Measurements from ENCODE around the gene PACSIN2.

Gene PACSIN2

DNA sequence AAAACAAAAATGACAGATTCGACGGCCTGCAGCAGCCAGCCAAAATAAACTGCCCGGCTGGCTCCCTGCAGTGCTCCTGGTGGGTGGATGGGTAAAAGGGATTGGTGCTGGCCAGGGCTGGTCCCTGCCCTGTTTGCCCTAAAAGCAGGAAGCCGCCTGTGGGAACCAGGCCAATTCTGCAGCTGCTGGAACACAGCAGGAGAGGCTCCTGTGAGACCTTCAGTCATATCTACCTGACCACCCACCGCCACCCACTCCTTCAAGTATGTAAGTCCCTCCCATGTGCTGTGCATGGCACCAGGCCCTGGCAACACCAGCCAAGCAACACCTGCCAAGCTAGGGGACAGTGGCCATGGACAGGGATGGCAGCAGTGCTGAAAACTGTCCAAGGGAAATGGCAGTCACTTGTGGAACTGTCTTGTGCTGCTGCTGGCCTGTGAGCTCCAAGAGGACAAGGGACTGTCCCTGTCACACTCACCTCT lies 109.2 kb downstream of the PACSIN2 start:
- DNase-seq (ENCODE audit: low spot score): no peak

DNA sequence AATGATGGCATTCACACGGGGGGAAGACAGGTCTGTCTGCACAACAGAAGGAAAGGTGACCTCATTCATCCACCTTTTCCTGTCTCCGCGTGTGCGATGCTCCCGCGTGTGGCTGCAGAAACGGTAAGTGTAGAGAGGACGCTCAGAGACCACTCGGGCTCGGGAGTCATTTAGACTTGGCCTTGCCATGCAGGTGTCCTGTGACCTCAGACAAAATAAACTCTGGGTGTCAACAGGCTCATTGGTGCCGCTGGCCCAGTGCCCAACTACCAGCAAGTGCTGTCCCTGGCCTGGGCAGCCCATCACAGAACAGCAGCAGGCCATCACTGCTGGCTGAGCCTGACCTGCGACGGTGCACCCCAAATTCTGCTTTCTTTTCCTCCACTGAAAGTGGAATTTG lies 109.7 kb downstream of the PACSIN2 start:
- no peak for DNase-seq (ENCODE audit: low spot score)

DNA sequence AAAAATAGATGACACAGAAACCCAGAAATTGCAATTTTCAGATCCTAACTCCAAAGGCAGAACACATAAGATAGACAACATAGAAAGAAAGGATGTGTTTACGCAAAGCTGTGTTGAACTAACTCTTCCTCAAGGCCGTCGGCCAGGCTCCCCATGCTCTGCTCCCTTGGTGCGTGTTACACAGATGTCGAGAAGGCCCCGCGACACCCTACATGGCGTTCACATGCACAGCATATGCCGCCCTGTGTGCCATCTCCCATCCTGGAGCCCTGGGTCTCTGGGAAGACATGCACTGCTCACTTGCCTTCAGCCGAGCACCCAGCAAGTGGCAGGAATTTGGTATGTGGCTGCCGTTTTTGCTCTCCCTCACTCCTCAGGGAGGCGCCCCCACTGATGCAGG lies 110.9 kb downstream of the PACSIN2 start:
- DNase-seq (ENCODE audit: low spot score): no peak

DNA sequence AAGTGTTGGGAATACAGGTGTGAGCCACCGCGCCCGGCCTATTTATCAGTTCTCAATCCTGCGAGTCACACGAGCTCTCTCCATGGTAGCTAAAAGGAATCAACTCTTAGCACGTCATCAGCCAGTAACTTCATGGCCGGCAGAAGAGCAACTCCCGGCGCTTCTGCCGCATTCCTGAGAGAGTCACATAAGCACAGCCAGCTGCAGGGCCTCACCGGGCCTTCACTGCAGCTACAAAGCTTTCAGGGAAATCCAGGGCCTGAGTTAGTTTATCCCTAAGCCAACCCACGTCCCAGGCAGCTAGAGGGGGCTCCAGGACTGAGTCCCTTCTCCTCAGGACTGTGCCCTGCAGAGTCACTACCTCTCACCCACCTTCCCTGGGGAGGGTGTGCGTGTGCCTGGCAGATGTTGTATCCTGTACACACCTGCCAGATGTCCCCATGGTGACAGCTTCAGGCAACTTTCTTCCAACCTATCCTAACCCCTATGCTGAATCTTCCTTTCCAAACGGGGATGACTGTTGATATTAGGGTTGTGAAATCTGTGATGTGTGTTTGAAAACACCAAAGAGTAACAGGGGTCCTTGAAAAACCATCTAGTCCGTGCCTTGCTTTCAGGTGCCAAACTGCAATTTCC lies 112.0 kb downstream of the PACSIN2 start:
- DNase-seq (ENCODE audit: low spot score): no peak

DNA sequence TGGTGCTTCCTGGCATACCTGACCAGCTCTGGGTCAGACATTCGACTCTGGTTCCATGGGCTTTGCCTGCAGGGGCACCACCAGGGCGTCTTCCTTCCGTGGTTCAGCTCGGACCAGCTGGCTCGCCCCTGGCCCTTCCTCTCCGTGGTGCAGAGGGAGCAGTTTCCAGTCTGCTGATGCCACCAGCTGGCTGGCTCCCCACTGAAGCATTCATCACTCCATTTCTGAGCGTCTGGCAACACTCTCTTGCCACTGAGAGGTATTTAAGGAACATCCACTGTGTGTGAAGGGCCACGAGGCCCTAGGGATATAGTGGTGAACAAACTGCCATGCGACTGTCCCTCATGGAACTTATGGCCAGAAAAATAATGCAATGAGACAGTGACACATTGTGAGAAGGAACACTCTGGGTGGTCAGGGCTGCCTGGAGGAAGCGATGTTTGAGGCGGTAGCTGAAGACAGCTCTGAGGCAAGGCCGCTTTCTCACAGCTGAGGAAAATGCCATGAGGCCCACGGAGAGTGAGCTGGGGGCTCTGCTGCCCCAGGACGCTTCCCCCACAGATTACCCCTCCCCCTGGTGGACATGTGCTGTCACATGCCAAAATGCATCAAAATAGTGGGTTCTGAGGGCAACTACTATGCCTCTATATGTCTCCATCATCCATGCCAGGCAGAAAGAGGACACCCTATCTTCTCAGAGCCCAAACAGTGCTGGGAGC lies 113.0 kb downstream of the PACSIN2 start:
- no peak for DNase-seq (ENCODE audit: low spot score)

DNA sequence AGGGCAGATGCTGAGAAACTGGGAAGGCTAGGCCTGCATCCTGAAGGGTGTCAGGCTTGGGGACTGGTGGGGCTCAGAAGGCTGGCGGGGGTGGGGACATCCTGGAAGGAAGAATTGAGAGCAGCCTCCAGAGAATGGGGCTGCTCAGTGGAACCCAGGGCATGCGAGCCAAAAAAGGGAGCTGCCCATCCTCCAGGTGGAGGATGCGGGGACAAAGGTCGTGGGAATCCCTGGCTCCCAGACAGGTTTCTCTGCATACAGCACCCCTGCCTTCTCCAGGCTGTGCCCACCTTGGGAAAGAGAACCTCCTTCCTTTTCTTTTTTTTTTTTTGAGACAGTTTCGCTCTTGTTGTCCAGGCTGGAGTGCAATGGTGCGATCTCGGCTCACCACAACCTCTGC lies 117.0 kb downstream of the PACSIN2 start:
- DNase-seq (ENCODE audit: low spot score): no peak

DNA sequence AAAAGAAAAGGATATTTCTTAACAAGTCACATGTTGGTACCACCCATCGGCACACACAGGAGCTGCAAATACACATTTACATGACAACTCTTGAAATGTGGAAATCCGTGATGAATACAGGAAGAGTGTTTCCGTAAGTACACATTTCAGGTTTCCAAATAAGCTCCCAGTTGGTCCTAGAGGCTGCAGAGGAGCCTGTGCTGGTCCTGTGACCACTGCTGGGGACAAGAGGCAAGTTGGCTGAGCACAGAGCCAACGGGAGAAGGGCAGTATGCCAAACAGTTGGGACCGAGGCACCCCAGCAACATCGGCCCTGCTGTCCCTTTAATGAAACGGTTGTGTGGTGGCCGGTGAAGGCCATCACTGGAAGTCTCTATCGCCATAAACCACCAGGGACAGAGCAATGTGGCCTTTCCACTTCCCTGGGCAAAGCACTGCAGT lies 119.4 kb downstream of the PACSIN2 start:
- DNase-seq (ENCODE audit: low spot score): no peak

DNA sequence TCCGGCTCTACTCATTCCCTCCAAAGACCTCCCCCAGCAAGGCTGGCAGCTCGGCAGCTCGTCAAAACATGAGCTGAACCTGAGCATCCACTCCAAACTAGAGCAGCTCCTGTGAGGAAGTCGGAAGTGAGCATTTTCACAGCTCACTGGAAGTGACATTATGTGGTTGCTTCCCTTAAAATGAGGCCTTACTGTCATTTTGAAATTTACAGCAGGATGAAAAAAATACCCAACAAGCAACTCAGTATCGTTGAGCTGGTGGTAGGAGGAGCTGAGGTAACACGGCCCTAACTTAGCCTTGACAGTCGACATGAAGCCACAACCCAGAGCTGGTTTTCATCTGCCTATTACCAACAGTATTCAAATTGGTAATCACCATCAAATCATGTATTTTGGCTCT lies 119.9 kb downstream of the PACSIN2 start:
- no peak for DNase-seq (ENCODE audit: low spot score)

DNA sequence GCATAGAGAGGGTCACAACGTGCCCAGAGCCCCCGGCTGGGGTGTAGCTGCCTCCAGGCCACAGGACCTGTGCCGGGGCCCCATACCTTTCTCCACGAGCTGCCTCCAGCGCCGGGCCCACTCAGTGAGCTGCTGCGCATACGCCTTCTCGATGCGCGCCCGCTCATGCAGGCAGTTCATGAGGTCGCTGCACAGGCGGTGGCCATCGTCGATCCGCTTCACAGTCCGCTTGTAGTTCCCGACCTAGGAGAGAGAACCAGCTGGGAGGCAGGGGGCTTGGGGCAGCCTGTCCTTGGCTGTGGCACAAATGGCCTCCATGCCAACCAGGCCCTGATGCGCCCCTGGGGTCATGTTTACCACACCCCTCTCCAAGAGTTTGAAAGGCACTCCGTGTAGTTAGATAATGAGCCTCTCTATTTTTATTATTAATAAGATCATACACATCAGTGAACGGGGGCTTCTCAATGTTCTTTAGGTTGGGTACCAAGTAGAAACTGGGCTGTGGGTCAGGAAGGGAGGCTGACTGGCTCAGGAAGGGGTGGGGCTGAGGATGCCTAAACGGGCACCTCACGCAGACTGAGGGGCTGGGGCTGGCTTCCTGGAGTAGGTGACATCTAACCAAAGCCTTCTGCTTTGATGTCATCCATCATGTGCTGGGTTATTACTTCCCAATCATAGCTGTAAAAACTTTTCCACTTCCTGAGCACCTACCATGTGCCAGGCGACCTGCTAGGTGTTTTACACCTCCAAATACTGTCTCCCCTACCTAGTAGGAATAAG lies 121.4 kb downstream of the PACSIN2 start:
- DNase-seq (ENCODE audit: low spot score): no peak

DNA sequence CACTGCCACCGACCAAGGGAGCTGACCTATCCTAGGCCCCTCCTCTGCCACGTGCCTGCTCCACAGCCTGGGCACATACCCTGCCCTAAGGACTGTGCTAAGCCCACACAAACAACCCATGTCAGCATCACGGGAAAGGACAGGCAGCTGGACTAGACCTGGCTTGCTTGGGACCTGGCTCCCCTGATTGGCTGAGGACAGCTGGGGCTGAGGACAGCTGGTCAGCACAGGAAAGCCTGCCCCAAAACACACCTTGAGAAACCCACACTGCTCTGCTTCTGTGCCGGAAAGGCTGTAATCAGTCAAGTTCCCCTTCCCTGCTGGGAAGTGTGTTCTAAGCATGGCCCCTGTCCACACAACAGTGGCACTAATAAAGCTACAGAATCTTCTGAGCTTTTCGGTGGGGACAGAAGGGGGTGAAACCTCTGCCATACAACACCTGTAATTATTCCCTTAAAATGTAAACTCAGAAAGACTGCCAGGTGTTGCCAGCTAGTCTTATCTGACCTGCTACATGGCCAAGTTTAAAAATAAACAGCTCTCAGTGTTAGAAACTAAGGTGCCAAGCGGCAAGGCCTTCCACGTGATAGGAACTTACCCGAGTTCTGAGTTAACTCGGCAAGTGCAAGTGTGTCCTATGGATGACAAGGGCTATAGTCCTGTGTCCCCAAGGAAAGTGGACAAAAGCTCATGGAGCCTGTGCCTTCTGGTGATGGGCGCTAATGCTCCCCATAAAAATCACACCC lies 122.2 kb downstream of the PACSIN2 start:
- no peak for DNase-seq (ENCODE audit: low spot score)

DNA sequence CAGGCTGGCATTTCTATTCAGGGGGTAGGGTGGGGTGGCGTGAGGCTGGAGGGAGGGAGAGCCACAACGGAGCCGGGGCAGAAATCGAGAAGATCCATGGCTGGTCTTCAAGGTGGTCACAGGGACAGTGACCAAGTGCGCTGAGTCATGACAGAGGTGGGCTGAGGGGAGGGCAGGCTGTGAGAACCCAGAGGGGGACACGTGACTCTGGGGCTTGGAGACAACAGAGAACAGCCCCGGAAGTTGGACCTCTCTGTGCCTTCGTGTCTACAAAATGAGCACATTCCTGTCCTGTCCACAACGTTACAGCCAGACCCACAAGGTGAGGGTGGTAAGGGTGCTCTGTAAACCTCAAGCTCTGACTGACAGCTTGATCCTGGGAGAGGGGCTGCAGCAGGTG lies 122.8 kb downstream of the PACSIN2 start:
- DNase-seq (ENCODE audit: low spot score): no peak

DNA sequence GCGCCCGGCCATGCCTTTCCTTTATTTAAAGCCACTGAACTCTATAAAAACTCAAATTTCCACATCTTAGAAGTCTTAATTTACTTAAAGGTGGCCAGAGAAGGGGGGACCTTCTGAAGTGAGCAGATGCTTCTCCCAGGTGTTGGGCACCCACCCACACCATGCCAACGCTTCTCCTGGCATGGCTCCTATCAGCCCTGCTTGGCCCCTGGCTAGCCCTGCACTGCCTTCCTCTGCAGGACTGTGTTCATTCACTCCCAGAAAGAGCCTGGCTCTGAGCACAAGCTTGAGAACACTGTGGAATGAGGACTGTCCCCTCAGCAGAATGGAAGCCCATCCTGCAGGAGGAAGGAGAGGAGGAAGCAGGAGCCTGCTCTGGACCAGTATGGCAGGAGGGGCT lies 123.3 kb downstream of the PACSIN2 start:
- DNase-seq (ENCODE audit: low spot score): no peak

DNA sequence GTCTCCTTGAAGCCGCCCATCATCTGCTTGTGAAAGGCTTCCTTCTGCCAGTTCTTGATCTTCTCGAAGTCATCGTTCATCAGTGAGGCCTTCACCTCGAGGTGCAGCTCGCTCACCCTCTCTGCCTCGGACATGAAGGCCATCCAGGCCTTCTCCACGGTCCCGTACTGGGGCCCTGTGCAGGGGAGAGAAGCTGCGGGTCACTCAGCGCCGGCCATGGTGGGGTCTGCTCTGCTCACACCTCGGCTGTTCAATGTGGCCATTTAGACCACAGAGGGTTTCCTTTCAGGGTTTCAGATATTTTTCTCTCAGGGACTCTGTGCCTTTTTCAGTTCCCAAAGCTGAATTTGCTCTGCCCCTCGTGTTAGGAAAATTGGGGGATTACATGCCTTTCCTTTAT lies 123.9 kb downstream of the PACSIN2 start:
- DNase-seq (ENCODE audit: low spot score): no peak

DNA sequence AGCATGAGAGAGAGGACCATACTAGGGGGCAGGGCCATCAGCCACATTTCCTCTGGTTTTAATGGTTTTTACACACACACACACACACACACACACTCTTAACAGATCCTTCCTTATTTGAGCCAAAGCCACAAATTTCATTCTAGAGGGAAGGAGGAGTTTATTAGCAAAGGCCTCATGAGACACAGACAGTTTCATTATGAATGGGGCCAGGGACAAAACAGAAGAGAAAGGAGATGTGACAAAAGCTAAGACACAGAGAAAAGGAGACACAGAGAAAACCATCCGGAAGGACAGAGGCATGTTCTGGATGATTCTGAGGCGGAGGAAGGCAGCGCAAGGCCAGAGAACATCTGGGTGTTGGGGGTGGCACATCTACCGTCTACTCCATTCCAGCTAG lies 125.6 kb downstream of the PACSIN2 start:
- DNase-seq (ENCODE audit: low spot score): no peak

DNA sequence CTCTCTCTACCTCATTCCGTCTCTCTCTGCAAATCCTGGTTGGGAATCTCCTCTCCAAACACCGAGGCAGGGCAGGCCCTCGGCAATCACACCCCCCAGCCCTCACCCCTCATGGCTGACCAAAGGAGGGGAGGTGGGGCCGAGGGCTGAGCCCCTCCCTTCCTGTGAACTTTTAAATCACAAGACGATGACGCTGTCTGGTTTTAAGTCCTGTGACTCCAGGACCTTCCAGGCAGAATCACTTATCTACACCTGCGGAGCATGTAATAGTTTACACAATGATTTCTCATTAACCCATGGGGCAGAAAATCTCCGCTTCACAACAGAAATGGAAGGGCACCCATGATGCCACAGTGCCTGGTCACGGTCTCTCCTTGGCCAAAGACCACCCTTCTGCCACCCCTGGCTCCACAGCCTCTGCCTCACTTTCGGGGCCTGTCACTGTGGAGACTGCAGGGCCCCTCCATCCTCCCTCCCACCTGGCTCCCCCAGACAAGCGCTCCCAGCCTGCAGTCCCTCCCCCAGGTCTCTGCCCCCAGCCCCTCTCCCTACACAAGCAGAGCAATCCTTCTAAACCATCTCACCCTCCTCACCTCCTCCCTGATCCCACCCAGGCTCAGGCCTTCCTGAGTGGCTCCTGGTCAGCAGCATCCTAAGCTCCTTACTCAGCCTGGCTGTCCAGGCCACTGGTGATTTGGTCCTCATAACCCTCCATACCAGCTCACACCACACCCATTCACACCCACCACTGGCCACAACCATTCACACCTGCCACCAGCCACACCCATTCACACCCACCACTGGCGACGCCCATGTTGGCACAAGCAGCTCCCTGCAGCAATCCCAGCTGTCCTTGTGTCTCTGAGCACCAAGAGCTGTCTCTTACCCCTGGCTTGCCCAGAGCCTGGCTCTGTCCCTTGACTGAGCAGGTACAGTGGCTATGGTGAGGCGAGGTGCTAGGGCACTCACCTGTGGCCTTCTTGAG lies 127.1 kb downstream of the PACSIN2 start:
- no peak for DNase-seq (ENCODE audit: low spot score)

DNA sequence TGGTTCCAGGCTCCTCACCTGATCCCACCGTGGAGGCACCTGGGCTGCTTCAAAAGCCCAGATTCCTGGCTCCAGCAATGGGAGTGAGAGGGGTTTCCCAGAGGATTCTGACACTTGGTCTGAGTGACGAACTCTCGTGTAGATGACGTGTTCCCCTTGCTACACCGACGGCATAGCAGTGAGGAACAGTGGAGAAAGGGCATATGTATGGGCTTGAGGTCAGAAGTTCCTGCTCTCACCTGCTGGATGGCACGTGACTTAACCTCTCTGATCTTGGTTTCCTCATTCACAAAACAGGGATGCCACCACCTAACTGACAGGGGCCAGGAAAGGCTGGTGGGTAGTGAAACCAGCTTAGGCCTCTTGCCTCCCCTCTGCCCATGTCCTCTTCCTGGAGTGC lies 127.8 kb downstream of the PACSIN2 start:
- no peak for DNase-seq (ENCODE audit: low spot score)

DNA sequence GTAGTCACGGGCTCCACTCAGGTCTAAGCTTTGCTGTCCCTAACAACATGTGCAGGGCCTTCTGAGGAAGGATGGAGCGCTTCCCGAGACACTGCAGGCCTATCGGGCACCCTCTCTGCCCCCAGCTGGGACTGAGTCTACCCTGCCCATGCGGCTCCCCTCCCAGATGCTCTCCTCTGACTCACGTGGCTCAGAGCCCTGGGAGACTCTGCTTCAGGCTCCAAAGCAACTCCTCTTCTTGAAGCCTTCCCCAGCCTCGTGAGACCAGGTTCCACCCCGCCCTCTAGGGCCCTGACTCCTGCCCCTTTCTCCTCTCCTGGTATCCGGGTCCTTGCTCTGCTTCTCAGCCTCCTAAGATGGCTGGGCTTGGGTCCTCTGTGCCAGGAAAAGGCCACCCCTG lies 129.5 kb downstream of the PACSIN2 start:
- DNase-seq (ENCODE audit: low spot score): no peak

DNA sequence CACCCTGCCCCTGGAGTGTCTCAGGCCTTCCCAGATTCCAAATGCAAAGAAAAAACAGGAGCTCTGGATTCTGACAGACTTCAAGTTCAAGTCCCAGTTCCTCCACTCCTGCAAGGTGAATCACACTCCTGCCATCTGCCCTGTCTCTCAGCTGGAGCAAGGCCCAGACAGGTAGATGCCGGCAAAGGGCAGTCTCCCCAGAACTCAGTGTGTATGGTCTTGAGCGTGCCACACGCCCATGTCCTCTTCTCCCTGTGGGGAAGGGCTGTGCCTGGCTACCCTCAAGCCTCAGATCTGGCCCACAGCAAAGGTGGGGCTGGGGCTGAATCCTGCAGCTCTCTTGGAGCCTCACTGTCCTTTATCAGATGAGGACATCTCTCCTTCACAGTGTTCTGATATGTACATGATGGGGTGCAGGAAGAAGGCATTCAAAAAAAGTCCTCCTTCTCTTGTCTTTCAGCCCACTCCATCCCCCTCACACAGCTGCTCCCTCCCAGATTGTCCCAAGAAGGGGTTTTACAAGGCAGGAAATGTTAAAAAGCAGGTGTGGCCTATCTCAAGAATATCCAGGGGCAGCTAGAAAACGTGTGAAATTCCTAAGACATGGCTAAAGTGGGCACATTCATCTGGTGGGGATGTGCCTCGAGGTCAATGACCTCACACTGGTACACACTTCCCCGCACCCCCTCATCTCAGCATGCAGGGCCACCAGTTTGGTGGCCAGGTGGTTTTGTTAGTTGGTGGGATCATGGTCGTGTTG lies 130.2 kb downstream of the PACSIN2 start:
- DNase-seq (ENCODE audit: low spot score): no peak

DNA sequence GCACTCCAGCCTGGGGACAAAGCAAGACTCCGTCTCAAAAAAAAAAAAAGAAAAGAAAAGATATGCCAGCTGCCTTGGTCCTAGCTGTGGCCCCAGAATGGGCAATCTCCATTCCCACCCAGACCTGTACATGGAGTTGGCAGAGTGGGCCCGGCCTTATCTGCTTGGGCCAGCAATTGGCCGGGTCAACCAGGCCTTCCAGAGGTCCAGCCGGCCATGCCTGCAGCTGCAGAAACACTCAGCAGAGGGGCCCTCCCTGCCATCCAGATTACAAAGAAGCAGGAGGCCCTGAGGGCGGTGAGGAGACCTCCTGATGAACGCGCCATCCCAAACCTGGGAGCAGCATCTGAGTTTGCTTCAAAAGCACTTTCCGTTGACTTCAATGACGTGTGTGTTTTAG lies 131.0 kb downstream of the PACSIN2 start:
- no peak for DNase-seq (ENCODE audit: low spot score)

DNA sequence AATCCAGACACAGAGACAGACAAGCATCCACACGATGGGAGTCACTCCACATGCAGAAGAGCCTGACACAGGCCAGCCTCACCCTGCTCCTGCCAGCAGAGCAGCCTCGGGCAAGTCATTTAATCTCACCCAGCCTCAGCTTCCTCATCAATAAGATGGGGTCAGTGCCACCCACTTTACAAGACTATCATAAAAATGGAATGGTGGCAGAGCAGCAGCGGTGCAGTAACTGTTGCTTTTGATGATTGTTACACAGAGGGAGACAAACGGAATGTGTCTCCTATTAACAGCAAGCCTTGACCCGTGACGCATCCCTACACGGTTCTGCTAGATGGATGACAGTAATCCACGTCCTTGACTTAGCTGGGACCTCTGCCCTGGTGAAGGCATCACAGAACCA lies 131.8 kb downstream of the PACSIN2 start:
- DNase-seq (ENCODE audit: low spot score): no peak

Data from D341Med (cell line).